CD4-positive, alpha-beta T cell treated with Interleukin-4 for 1 hour (primary cell): ENCODE data around the gene S1PR3.
A peak's percentile ranks its signal among the peaks of the same experiment; 100 is the strongest.
"Not testable (repeated sequence)": the region's sequence is repeated elsewhere in the genome, so short reads cannot be mapped to it uniquely, and the experiment has no call there.

Experiments used
- DNase-seq, 2 donors: peaks; one replicate each; pipeline ENCODE4 v3.0.0-alpha.2; 2020 to 2022

Gene S1PR3

GRCh38 chr9:88991066-88992034 is at the start of gene S1PR3:
TSS of gene S1PR3 (plus strand) at chr9:88991468. CDS start at chr9:89001201, 9,733 bp downstream.
- DNase-seq, result peak in 1 of 2 donors; percentile 22

GRCh38 chr9:88941586-88941985 is 49.7 kb upstream of the S1PR3 start:
- DNase-seq, result not testable (repeated sequence)

DNA sequence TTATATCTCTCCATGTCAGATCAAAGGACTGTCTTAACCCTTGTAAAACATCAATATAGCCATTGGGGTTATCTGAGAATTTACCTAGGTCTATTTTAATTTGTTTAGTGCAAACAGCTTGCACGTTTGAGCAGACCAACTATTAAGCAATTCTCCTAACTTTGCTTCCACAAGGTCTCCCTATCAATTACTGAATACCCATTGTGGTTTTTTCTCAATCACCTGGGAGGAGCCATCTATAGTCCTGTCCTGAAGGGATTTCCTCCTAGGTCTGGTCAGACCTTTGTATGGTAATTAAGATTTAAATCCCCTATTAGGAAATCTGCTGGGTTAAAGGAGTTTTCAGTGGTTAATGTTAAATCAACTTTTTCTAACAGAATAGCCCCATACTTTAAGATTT is 48.9 kb upstream of the S1PR3 start:
- no peak for DNase-seq

DNA sequence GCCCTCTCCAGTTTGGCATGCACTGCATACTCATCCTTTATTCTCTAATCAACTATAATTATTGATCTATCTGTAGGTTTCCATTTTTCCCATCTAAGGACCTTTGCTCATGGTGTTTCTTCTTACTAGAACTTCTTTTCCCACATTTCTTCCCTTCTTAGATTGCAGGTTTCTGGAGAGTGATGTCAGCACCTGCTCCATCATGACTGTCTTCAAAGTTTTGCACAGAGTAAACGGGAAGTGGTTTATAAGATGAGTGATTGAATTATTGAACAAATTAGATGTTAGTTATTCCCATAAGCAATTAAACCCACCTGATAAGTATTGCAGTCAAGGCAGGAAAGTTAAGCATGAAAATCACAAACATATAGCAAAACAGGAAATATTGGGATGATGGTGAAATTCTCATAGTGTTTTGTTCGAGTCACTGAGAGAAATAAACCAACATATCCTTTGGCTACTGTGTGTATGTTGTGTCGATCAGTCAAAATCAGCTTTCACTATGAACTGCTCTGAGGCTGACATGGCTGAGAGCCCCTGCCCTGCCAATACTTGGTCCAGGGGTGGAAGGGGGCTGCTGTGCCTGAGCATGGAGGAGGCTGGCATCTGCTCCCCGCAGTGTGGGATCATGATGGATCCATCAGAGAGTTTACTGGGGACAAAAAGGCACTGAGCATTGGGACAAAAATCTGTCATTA is 45.5 kb upstream of the S1PR3 start:
- DNase-seq, result no peak

GRCh38 chr9:88947581-88948573 is 43.4 kb upstream of the S1PR3 start:
- no peak for DNase-seq

DNA sequence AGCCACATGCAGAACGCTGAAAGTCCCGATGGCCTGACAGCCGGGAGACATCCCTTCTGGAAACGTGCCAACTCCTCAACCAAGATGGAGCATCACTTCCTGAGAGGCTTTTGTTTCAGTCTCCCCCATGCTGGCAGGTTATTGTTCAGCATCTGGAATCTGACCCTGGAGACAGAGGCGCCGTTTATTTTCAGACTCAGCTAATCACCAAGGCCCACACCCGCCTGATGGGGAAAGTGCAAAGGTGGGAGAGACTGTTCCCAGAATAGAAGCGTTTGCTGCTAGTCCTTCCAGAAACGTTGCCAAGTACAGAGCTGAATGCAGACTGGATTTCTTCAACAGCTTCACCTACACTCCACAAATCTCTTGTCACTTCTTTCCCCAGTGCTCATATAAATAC is 41.8 kb upstream of the S1PR3 start:
- DNase-seq, result no peak

DNA sequence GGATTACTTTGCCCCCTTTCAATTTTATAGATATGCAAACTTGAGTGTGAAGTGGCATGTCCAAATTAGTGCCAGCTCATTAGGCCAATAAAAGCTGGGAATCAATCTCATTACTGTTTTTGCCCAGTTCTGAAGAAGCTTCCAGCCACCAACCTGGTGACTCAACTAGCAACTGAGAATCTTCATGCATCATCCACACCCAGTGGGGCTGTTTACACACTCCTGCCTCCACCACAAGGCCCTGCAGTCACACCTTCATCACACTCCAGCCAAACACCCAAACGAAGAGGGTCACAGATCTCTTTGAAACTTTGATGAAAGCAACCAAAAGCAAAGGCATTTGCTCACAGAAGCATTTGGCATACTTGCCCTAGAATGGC is 41.3 kb upstream of the S1PR3 start:
- no peak for DNase-seq

DNA sequence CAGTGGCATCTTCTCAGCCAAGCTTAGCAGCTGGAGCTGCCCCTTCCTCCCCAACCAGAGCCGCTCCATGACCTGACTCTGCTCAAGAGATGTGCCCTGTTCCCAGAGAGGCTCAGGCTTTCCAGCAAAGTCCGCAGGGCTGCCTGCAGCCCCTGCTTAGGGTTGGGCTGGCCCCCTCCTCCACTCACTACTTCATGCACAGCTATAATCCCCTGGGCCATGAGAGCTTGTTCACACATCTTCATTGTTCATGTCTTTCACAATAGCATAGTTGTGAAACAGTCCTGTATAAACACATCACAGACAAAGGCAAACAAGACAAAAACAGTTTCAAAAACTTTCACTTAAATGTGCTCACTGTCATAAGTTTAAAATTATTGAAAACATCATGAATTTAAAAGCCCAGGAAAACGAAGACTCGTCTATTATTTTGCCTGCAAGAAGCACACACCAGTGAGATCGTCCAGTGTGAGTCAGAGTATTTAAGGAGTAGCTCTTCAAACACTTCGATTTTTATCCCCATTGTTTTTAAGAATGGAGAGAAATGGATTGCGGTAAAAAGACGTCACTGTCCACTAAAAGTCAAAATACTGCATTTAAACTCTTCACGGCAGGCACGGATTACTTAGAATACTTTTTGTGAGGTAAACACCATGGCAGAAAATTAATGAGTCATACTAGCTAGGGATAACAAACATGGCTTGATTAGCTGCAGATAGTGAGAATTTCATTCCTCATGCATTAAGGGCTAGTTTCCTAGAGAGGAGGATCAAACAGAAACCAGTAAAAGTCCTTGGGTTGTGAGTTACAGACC is 40.7 kb upstream of the S1PR3 start:
- no peak for DNase-seq

- DNase-seq, result no peak
These were observed 40.1 kb upstream of the S1PR3 start for GRCh38 chr9:88951155-88951542.

GRCh38 chr9:88952086-88952615 is 39.1 kb upstream of the S1PR3 start:
- DNase-seq, result no peak

- no peak for DNase-seq
These were observed 38.3 kb upstream of the S1PR3 start for GRCh38 chr9:88952976-88953375.

DNA sequence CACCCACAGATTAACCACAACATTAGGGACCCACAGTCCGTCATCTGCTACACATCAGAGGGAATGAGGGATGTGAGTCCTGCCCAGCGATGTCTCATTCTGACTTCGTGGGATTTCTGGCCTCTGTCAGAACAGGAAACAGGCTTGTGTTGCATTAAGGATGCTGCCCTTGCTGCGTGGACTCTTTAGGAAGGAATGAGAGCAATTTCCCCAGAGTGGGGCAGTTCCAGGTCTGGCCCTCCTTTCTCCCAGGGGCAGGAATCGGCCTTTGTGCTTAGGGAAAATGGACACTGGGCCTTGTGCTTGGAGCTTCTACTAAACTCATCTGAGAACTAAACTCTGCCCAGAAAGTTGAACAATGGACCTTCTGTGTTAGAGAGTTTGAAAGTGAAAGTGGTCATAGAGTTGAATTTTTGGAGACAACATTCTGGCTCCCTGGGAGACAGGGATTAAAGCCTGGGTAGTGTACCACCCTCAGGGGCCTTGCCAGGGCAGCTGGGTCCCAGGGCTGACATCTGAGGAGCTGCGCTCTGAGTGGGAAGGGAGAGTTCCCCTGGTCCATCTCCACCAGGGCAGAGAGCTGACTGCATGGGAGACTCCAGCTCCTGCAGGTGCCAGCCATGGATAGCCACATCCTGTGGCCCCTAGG is 37.8 kb upstream of the S1PR3 start:
- no peak for DNase-seq

GRCh38 chr9:88954066-88954465 is 37.2 kb upstream of the S1PR3 start:
- no peak for DNase-seq

DNA sequence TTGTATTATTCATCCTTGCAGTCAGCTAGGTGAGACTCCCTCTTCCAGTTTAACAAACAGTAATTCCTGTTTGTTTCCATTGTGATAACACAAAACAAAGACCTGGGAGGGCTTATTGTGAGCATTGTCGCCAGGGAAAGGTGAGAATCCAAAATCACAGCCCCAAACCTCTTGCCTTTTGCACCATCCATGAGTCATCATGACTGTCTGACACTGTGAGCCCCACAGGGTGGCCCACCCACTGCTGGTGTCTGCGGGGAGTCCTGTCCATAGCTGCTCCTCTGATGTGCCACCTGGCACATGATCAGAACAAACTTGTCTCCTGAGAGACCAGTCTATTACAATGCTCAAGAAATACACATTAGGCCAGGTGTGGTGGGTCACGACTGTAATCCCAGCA is 33.7 kb upstream of the S1PR3 start:
- no peak for DNase-seq

DNA sequence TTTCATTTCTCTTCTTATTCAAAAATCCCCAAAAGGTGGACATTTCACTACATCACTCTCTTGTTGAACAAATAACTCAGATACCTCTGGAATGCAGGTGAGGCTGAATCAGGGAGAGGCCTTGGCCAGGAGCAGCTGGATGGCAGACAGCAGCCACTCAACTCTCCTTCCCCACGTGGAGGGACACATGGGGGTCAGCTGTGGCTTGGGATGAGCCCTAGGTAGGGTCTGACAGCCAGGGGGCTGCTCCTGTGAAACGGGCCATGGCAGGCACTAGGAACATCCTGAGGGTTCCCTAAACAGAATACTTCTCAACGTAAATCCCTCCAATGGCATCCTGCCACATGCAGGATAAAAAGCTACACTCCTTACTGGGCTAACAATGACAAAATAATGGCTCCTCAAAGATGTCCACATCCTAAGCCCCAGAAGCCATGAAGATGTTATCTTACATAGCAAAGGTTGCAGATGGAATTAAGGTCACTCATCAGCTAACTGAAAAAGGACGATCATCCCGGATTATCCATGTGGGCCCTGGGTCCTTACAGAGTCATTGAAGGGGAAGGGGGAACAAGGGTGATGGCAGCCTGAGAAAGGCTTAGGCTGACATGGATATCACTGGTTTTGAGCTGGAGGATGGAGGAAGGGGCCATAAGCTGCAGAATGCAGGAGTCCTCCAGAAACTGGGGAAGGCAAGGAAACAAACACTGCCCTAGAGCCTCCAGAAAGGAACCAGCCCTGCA is 31.4 kb upstream of the S1PR3 start:
- no peak for DNase-seq

DNA sequence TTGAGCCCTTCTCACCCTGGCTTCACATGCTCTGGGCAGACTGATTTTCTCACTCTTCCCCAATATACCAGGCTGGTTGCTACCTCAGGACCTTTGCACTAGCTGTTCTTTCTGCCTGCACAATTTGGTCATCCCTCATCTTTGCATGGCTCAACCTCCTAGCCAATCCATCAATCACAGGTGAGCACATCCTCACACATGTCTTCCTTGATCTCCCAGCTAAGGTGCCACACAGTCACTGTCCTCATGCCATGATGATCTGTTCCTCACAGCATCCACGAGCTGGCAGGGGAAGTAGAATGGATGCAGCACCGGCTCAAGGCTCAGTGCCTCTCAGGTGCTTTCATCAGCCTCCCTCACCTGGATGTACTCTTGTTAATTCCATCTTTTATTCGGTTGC is 30.6 kb upstream of the S1PR3 start:
- DNase-seq, result no peak

GRCh38 chr9:88965473-88965872 is 25.8 kb upstream of the S1PR3 start:
- no peak for DNase-seq

- no peak for DNase-seq
These were observed 24.2 kb upstream of the S1PR3 start for GRCh38 chr9:88966894-88967676.

- no peak for DNase-seq
These were observed 22.5 kb upstream of the S1PR3 start for GRCh38 chr9:88968799-88969198.
